HG02678 (cell line): Measurements from ENCODE around the gene TBC1D14.
"Not testable (repeated sequence)": the region's sequence is repeated elsewhere in the genome, so short reads cannot be mapped to it uniquely, and the experiment has no call there.

ENCODE experiments used
- ATAC-seq: cut with Tn5 transposase; IDR thresholded peaks from one replicate; pipeline ENCODE4 v1.9.1; 2021; ENCODE audit warnings: mild to moderate bottlenecking, moderate library complexity; ENCODE audit not compliant: unreplicated experiment

The TBC1D14 gene

GRCh38 chr4:6889736-6890324 is 19.8 kb upstream of the TBC1D14 start:
- ATAC-seq, result no peak

GRCh38 chr4:6890358-6890757 is 19.3 kb upstream of the TBC1D14 start:
- ATAC-seq, result no peak

- ATAC-seq, result not testable (repeated sequence)
Measured at GRCh38 chr4:6890971-6891370, 18.7 kb upstream of the TBC1D14 start.

GRCh38 chr4:6891436-6892170 is 18.0 kb upstream of the TBC1D14 start:
- peak; percentile 22 for ATAC-seq

GRCh38 chr4:6892190-6892908 is 17.3 kb upstream of the TBC1D14 start:
- peak; percentile 73 for ATAC-seq

- no peak for ATAC-seq
Measured at GRCh38 chr4:6892909-6893202, 16.8 kb upstream of the TBC1D14 start.

GRCh38 chr4:6893449-6894085 is 16.1 kb upstream of the TBC1D14 start:
- ATAC-seq, result no peak

- no peak for ATAC-seq
Measured at GRCh38 chr4:6894086-6894478, 15.5 kb upstream of the TBC1D14 start.

GRCh38 chr4:6894528-6895498 is 14.8 kb upstream of the TBC1D14 start:
- ATAC-seq, result no peak

- no peak for ATAC-seq
Measured at GRCh38 chr4:6896035-6896434, 13.6 kb upstream of the TBC1D14 start.

GRCh38 chr4:6898763-6899162 is 10.9 kb upstream of the TBC1D14 start:
- no peak for ATAC-seq

- no peak for ATAC-seq
Measured at GRCh38 chr4:6900181-6900812, 9.3 kb upstream of the TBC1D14 start.

GRCh38 chr4:6900956-6901355 is 8.7 kb upstream of the TBC1D14 start:
- no peak for ATAC-seq

- no peak for ATAC-seq
Measured at GRCh38 chr4:6901669-6902317, 7.8 kb upstream of the TBC1D14 start.

- no peak for ATAC-seq
Measured at GRCh38 chr4:6902318-6903042, 7.1 kb upstream of the TBC1D14 start.

- ATAC-seq, result no peak
Measured at GRCh38 chr4:6905516-6906445, 3.8 kb upstream of the TBC1D14 start.

- not testable (repeated sequence) for ATAC-seq
Measured at GRCh38 chr4:6906486-6906885, 3.1 kb upstream of the TBC1D14 start.

GRCh38 chr4:6907658-6908191 is 1.9 kb upstream of the TBC1D14 start:
- no peak for ATAC-seq
